K562 (cell line): ENCODE data around the gene AQP9.

Experiments
- CTCF ChIP-seq, 3 experiments: IDR thresholded peaks in 2 of 3; conservative IDR thresholded peaks in 1 of 3; 2 replicates each; pipeline ENCODE4 v1.5.1; 2011 to 2012; ENCODE audit warnings: low read length in 3 of 3, mild to moderate bottlenecking in 3 of 3, control low read depth in 2 of 3, improper control_type of control experiment in 1 of 3, inconsistent platforms in 1 of 3, low read depth in 1 of 3, mixed read lengths in 1 of 3, moderate library complexity in 1 of 3; ENCODE audit not compliant: insufficient read depth in 2 of 3
- USF2 ChIP-seq: sonication (generic); formaldehyde crosslinking; IDR thresholded peaks from 2 replicates; pipeline ENCODE4 v1.5.0; 2020; ENCODE audit warnings: missing genetic modification reagents

GRCh38 chr15:58146749-58147148 lies 8.6 kb downstream of the AQP9 start:
- TF ChIP-seq USF2, result no peak
- no peak for TF ChIP-seq CTCF (IDR thresholded peaks at IDR 0.05 in 2 of 3, conservative IDR thresholded peaks at IDR 0.05 in 1 of 3; ENCODE audit: insufficient read depth in 2 of 3, low read depth in 1 of 3, low read length in 3 of 3)
